ENCODE data around the gene GPRIN2. TPM values are rescaled to one million over a fixed set of nuclear protein-coding genes. Genes with fewer than 3 reads are reported as not detected.
A peak's percentile ranks its signal among the peaks of the same experiment; 100 is the strongest.

GPRIN2 gene
- total and polyA plus RNA-seq, 7 donors: 0.16 to 30.0 (median 11.6) TPM; not detected in 1

DNA sequence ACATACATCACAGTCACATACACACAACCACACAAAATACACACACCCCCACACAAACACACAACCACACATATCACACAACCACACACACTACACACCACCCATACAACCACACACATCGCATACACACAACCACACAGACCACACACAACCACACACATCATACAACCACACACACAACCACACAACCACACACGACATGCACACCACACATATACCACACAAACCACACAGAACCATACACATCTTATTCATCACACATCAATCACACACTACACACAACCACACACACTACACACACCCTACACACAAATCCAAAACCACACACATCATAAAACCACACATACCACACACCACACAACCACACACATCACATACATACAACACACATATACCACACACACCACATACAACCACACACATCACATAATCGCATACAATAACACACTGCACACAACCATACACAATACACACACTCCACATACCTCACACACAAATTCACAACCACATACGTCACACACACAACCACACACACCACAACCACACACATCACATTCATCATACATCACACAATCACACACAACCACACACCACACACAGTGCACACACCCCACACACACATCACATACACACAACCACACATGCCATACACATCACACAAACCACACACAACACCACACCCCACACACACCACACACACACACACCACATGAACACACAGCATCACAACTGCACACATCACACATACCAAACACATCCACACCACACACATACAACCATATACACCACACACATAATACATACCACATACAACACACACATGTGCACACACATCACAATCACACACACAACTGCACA, 30.4 kb downstream of the GPRIN2 start:
- intact Hi-C loops (cut with DNase I): no loop called here
- TF ChIP-seq POLR2A (IDR thresholded peaks at IDR 0.05): no peak
- TF ChIP-seq, protein P1, sequence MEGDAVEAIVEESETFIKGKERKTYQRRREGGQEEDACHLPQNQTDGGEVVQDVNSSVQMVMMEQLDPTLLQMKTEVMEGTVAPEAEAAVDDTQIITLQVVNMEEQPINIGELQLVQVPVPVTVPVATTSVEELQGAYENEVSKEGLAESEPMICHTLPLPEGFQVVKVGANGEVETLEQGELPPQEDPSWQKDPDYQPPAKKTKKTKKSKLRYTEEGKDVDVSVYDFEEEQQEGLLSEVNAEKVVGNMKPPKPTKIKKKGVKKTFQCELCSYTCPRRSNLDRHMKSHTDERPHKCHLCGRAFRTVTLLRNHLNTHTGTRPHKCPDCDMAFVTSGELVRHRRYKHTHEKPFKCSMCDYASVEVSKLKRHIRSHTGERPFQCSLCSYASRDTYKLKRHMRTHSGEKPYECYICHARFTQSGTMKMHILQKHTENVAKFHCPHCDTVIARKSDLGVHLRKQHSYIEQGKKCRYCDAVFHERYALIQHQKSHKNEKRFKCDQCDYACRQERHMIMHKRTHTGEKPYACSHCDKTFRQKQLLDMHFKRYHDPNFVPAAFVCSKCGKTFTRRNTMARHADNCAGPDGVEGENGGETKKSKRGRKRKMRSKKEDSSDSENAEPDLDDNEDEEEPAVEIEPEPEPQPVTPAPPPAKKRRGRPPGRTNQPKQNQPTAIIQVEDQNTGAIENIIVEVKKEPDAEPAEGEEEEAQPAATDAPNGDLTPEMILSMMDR (IDR thresholded peaks at IDR 0.05): peak in 1 of 4 experiments; percentile 4
- H3K9me3 ChIP-seq: no peaks in the 10 kb centered on the region

DNA sequence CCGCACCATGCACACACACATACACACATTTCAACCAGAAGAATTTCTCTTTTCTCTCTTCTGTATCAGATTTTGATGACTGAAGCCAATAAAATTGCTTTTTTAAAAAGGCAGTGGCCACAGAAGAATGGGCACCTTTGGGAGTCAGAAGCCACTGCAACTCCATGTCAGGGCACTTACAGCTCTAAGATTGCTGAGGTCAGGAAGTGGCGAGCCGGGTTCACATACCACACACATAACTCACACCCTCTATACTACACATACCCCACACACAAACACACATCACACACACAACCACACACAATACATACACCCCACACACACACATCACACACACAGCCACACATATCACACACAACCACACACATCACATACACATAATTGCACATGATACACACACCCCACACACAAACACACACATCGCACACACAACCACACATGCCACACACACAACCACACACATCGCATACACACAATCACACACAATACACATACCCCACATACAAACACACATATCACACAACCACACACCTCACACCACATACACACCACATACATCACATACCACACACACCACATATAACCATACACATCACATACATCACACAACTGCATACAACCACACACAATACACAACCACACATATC, 31.2 kb downstream of the GPRIN2 start:
- H3K27me3 ChIP-seq: no peaks in the 10 kb centered on the region
- WGBS, 2 donors: 89 to 90% methylated on average over 5 of the region's 5 CpGs
- no peak overlapping the region for H3K4me3 ChIP-seq
- H3K4me1 ChIP-seq: peaks cover 0 to 27% (median 16%) of the 10 kb centered on the region in 4 donors
- TF ChIP-seq POLR2A (IDR thresholded peaks at IDR 0.05): no peak
- TF ChIP-seq POLR2AphosphoS5 (IDR thresholded peaks at IDR 0.05): no peak
- no peak for TF ChIP-seq EP300 (IDR thresholded peaks at IDR 0.05)
- TF ChIP-seq, protein P1 (IDR thresholded peaks at IDR 0.05): no peak
- H3K27ac ChIP-seq: no peak overlapping the region
- intact Hi-C loops (cut with DNase I): no loop called here
- no peaks in the 10 kb centered on the region for H3K36me3 ChIP-seq
- DNase-seq: peak; percentile 19
- no peaks in the 10 kb centered on the region for H3K9me3 ChIP-seq

More for the DNA sequence above, 30.4 kb downstream of the GPRIN2 start:
- DNase-seq: no peak
- 90 to 95% methylated on average over 4 of the region's 4 CpGs for WGBS, 2 donors
- H3K27me3 ChIP-seq: no peaks in the 10 kb centered on the region
- no peaks in the 10 kb centered on the region for H3K36me3 ChIP-seq
- no peak overlapping the region for H3K4me3 ChIP-seq
- no peak overlapping the region for H3K27ac ChIP-seq
- peaks cover 0 to 22% (median 16%) of the 10 kb centered on the region in 4 donors for H3K4me1 ChIP-seq

DNA sequence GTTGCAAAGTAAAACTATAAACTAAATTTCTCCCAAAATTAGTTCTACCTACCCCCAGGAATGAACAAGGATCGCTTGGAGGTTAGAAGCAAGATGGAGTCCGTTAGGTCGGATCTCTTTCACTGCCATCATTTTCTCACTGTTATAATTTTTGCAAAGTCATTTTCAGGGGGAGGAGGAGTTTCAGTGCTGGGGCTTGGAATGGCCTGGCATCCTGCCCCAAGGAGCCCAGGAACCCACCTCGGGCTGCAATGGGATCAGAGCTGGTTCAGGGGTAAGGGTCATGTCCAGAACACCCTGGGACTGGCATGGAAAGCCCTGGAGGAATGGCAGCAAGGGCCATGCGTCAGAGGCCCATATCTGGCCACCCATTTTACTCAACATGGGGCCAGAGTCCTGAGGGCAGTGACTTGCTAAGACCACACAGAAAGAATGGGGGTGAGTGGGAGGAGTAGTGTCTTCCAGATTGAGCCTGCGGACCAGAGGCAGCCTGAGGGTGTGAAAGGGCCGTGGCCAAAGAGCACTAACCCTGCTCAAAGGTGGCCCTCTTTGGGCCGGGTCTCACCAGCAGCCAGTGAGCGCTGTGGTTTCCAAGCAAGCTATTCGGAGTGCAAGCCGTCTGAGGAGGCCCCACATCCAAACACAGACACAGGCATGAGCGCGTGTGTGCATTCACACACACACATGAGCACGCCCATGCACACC, 31.8 kb downstream of the GPRIN2 start:
- intact Hi-C loops (cut with DNase I): no loop called here
- Histone ChIP-seq H3K4me1 (peaks cover 0 to 27% (median 16%) of the 10 kb centered on the region in 4 donors), H3K36me3 (no peaks in the 10 kb centered on the region), H3K27ac (peak overlapping the region in 1 of 4 donors; percentile 26), H3K27me3 (no peaks in the 10 kb centered on the region), H3K4me3 (no peak overlapping the region), H3K9me3 (no peaks in the 10 kb centered on the region)
- DNase-seq: peak; percentile 61
- TF ChIP-seq POLR2A (IDR thresholded peaks at IDR 0.05): no peak
- no peak for TF ChIP-seq EP300 (IDR thresholded peaks at IDR 0.05)
- TF ChIP-seq, protein P1 (IDR thresholded peaks at IDR 0.05): no peak
- TF ChIP-seq POLR2AphosphoS5 (IDR thresholded peaks at IDR 0.05): no peak
- 88% methylated on average over 14 of the region's 14 CpGs for WGBS, 2 donors

DNA sequence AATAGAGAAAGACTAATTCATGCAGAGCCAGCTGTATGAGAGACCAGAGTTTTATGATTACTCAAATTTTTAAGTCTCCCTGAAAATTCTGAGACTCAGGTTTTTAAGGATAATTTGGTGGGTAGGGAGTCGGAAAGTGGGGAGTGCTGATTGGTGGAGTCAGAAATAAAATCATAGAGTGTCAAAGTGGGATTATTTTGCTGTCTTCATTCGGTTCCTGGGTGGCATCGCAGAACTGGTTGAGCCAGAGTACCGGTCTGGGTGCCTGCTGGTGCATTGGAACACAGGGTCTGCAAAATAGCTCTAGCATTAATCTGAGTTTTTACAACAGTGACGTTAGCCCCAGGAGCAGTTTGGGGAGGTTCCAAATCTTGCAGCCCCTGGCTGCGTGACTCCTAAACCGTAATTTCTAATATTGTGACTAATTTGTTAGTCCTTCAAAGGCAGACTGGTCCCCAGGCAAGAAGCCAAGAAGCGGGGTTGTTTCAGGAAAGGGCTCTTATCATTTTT, 32.4 kb downstream of the GPRIN2 start:
- Histone ChIP-seq H3K36me3 (no peaks in the 10 kb centered on the region), H3K27ac (peak overlapping the region in 1 of 4 donors; percentile 26), H3K27me3 (no peaks in the 10 kb centered on the region), H3K9me3 (no peaks in the 10 kb centered on the region), H3K4me3 (no peak overlapping the region), H3K4me1 (peaks cover 0 to 27% (median 16%) of the 10 kb centered on the region in 4 donors)
- WGBS, 2 donors: 23 to 71% methylated on average over 8 of the region's 8 CpGs
- peak; percentile 66 for DNase-seq
- TF ChIP-seq POLR2AphosphoS5 (IDR thresholded peaks at IDR 0.05) (no peak), EP300 (IDR thresholded peaks at IDR 0.05) (no peak), POLR2A (IDR thresholded peaks at IDR 0.05) (no peak)
- TF ChIP-seq, protein P1 (IDR thresholded peaks at IDR 0.05): no peak
- intact Hi-C loops (cut with DNase I): no loop called here
